NCI-H146 treated with DMSO at 0.1 percent for 48 hours (cell line): ENCODE data around the gene IFT80.

Experiments
- DNase-seq: peaks from one replicate; lab custom pipeline; 2025; ENCODE audit not compliant: unreplicated experiment; lab: John Stamatoyannopoulos, UW

Gene IFT80

GRCh38 chr3:160401291-160402095, 2.5 kb upstream of the IFT80 start:
- peak; percentile 39 for DNase-seq

GRCh38 chr3:160400702-160401150, 1.7 kb upstream of the IFT80 start:
- DNase-seq = peak; percentile 35

GRCh38 chr3:160400030-160400701, 1.1 kb upstream of the IFT80 start:
- peak; percentile 46 for DNase-seq

GRCh38 chr3:160398820-160399124, 253 bp downstream of the IFT80 start:
- no peak for DNase-seq

GRCh38 chr3:160395297-160395696, 3.7 kb downstream of the IFT80 start:
- no peak for DNase-seq

GRCh38 chr3:160394009-160394392, 5.0 kb downstream of the IFT80 start:
- no peak for DNase-seq

- DNase-seq = no peak
These were observed 5.5 kb downstream of the IFT80 start for GRCh38 chr3:160393346-160394008.

- no peak for DNase-seq
These were observed 6.2 kb downstream of the IFT80 start for GRCh38 chr3:160392798-160393197.

GRCh38 chr3:160390565-160391138, 8.4 kb downstream of the IFT80 start:
- DNase-seq = no peak

GRCh38 chr3:160384639-160385318, 14.2 kb downstream of the IFT80 start:
- DNase-seq = no peak

GRCh38 chr3:160381470-160381869, 17.6 kb downstream of the IFT80 start:
- no peak for DNase-seq

- DNase-seq = no peak
These were observed 19.3 kb downstream of the IFT80 start for GRCh38 chr3:160379628-160380214.

- DNase-seq = no peak
These were observed 20.5 kb downstream of the IFT80 start for GRCh38 chr3:160378331-160379109.

GRCh38 chr3:160376681-160377080, 22.3 kb downstream of the IFT80 start:
- no peak for DNase-seq

- no peak for DNase-seq
These were observed 24.1 kb downstream of the IFT80 start for GRCh38 chr3:160374925-160375324.

GRCh38 chr3:160374472-160374871, 24.6 kb downstream of the IFT80 start:
- no peak for DNase-seq

- DNase-seq = no peak
These were observed 25.4 kb downstream of the IFT80 start for GRCh38 chr3:160373655-160374054.

- no peak for DNase-seq
These were observed 26.2 kb downstream of the IFT80 start for GRCh38 chr3:160372780-160373179.

- DNase-seq = no peak
These were observed 27.8 kb downstream of the IFT80 start for GRCh38 chr3:160370987-160371857.
